ENCODE measurements around the gene KLF2.

DNA sequence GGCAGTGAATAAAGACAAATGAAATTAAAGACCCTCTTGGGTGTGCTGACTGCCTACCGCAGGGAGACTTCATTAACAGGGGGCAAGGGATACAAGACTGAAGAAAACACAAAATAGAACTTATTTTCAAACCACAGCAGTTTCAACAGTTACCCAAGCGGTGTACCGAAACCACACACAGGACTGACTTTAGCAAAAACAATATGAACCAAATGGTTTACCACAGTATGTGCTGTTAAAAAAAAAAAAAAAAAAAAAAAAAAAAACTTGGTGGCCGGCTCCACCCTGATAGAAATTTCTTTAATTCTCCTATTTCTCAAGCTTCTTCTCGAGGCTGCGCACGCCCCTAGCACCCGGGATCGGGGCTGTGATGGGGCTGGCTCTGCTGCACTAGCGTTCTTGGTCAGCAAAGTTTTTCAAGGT, 42.6 kb downstream of the KLF2 start:
- TF ChIP-seq, protein P1, sequence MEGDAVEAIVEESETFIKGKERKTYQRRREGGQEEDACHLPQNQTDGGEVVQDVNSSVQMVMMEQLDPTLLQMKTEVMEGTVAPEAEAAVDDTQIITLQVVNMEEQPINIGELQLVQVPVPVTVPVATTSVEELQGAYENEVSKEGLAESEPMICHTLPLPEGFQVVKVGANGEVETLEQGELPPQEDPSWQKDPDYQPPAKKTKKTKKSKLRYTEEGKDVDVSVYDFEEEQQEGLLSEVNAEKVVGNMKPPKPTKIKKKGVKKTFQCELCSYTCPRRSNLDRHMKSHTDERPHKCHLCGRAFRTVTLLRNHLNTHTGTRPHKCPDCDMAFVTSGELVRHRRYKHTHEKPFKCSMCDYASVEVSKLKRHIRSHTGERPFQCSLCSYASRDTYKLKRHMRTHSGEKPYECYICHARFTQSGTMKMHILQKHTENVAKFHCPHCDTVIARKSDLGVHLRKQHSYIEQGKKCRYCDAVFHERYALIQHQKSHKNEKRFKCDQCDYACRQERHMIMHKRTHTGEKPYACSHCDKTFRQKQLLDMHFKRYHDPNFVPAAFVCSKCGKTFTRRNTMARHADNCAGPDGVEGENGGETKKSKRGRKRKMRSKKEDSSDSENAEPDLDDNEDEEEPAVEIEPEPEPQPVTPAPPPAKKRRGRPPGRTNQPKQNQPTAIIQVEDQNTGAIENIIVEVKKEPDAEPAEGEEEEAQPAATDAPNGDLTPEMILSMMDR (IDR thresholded peaks at IDR 0.05) = no peak
- no peak for TF ChIP-seq POLR2AphosphoS5 (IDR thresholded peaks at IDR 0.05)
- no peak for TF ChIP-seq POLR2A (IDR thresholded peaks at IDR 0.05)

Data from stomach (tissue), 4 donors.